ENCODE results near the gene ELF1. TPM values are rescaled to one million over a fixed set of nuclear protein-coding genes. Genes with fewer than 3 reads are reported as not detected.

Gene ELF1
- total and polyA plus RNA-seq, 7 donors = 7.3 to 28.6 (median 22.4) TPM

DNA sequence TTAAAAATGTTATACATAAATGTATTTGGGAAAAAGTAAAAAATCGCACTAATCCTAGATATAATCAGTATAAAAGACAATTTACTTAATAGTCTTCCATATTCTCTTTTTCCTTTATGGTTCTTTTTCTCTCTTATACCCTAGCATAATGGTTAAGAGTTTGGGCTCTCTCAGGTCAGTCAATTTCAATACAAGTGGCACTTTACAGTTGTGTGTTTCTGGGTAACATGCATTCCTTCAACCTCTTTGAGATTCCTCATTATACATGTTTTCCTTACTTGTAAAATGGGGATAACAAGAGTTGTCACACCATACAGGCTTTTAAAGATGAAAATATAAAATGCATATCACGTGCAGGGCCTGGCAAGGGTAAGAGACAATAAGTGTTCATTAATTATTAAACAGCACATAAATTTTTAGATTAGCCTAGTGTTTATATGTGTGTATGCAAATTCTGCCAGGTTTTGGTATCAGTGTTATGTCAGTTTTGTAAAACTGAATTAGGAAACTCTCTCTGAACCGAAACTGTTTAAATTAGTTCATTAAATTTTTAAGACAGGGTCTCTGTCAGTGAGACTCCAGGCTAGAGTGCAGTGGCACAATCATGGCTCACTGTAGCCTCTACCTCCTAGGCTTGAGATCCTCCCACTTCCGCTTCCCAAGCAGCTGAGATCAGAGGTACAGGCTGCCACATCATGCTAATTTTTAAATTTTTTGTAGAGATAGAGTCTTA is 49.8 kb downstream of the ELF1 start:
- intact Hi-C loops (cut with DNase I) = no loop called here
- ATAC-seq (no peak), DNase-seq (no peak)
- H3K9me3 ChIP-seq = no peaks in the 10 kb centered on the region
- H3K27ac ChIP-seq = no peak overlapping the region
- no peaks in the 10 kb centered on the region for H3K27me3 ChIP-seq (ENCODE audit: insufficient read depth in 3 of 3, low read length in 2 of 3)
- TF ChIP-seq, protein P1, sequence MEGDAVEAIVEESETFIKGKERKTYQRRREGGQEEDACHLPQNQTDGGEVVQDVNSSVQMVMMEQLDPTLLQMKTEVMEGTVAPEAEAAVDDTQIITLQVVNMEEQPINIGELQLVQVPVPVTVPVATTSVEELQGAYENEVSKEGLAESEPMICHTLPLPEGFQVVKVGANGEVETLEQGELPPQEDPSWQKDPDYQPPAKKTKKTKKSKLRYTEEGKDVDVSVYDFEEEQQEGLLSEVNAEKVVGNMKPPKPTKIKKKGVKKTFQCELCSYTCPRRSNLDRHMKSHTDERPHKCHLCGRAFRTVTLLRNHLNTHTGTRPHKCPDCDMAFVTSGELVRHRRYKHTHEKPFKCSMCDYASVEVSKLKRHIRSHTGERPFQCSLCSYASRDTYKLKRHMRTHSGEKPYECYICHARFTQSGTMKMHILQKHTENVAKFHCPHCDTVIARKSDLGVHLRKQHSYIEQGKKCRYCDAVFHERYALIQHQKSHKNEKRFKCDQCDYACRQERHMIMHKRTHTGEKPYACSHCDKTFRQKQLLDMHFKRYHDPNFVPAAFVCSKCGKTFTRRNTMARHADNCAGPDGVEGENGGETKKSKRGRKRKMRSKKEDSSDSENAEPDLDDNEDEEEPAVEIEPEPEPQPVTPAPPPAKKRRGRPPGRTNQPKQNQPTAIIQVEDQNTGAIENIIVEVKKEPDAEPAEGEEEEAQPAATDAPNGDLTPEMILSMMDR (IDR thresholded peaks at IDR 0.05) = no peak
- H3K4me1 ChIP-seq = peaks cover 37% of the 10 kb centered on the region
- H3K4me3 ChIP-seq = no peak overlapping the region
- H3K36me3 ChIP-seq (ENCODE audit: insufficient read depth in 1 of 2, low read depth in 1 of 2) = no peaks in the 10 kb centered on the region
- 82 to 86% (median 83%) methylated on average over 4 of the region's 4 CpGs for WGBS, 3 donors

DNA sequence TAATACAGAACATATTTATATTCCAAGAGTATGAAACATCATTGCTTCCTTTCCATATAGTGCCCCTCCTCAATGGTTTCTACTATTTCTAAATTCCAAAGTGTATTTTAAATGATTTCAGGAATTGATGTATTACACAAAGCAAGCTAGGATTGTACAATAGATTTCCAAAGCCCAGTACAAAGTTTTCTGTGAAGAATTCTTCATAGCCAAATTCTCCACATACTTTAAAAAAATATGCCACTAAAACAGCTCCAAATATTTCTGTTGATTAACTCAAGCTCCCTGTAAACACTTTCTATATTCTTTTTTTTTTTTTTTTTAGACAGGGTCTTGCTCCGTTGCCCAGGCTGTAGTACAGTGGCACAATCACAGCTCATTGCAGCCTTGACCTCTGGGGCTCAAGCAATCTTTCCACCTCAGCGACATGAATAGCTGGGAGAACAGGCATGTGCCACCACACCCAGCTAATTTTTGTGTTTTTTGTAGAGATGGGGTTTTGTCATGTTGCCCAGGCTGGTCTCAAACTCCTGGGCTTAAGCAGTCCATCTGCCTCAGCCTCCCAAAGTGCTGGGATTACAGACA is 50.6 kb downstream of the ELF1 start:
- 70 to 80% (median 74%) methylated on average over 2 of the region's 2 CpGs for WGBS, 3 donors
- ATAC-seq (no peak), DNase-seq (no peak)
- no peaks in the 10 kb centered on the region for H3K27me3 ChIP-seq (ENCODE audit: insufficient read depth in 3 of 3, low read length in 2 of 3)
- no peak overlapping the region for H3K27ac ChIP-seq
- no peaks in the 10 kb centered on the region for H3K36me3 ChIP-seq (ENCODE audit: insufficient read depth in 1 of 2, low read depth in 1 of 2)
- intact Hi-C loops (cut with DNase I) = no loop called here
- H3K4me3 ChIP-seq = no peak overlapping the region
- H3K4me1 ChIP-seq = peaks cover 36% of the 10 kb centered on the region
- TF ChIP-seq, protein P1 (IDR thresholded peaks at IDR 0.05) = no peak
- H3K9me3 ChIP-seq = no peaks in the 10 kb centered on the region

DNA sequence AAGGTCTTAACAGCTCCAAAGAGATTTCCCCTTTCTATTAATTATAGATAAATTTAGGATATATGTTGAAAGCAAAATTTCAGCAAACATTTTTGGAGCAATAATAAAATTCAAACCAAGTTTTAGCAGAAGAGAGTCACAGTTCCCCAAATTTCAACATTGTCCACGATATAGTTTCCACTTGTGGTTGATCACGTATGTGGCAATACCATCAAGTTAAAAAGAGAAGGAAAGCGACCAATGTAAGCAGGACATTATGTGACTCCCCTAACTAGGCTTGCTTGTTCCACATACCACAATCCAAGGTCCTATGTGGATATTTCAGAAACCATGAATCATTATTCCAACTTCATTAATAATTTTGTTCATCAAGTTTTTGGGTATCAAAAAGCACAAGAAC is 52.8 kb downstream of the ELF1 start:
- intact Hi-C loops (cut with DNase I) = no loop called here
- 78 to 88% (median 84%) methylated on average over 3 of the region's 3 CpGs for WGBS, 3 donors
- Histone ChIP-seq H3K4me3 (no peak overlapping the region), H3K9me3 (no peaks in the 10 kb centered on the region), H3K27me3 (ENCODE audit: insufficient read depth in 3 of 3, low read length in 2 of 3) (no peaks in the 10 kb centered on the region), H3K4me1 (peaks cover 34% of the 10 kb centered on the region), H3K27ac (no peak overlapping the region), H3K36me3 (ENCODE audit: insufficient read depth in 1 of 2, low read depth in 1 of 2) (no peaks in the 10 kb centered on the region)
- TF ChIP-seq, protein P1 (IDR thresholded peaks at IDR 0.05) = no peak
- ATAC-seq (peak in 1 of 4 donors; percentile 30), DNase-seq (no peak)

DNA sequence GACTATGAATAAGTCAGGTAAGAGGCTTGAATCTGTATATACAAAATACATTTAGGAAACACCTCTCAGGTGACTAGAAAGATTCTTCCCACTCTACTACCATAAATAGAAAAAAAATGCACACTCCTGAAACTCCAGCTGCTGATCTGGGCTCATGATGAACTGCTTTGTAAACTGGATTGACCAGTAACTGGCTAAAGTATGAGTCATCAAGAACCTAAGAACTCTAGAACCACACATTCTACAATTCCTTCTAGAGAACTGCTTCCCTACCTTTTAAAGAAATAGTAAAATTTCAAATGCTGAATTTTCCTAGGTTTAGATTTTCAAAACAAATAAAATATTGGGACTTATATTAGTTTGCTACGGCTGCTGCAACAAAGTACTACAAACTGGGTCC is 55.2 kb downstream of the ELF1 start:
- no peak for DNase-seq
- 92 to 97% (median 94%) methylated on average over 1 of the region's 1 CpG for WGBS, 3 donors

More for the DNA sequence above, 55.2 kb downstream of the ELF1 start:
- H3K4me3 ChIP-seq = no peak overlapping the region
- TF ChIP-seq, protein P1 (IDR thresholded peaks at IDR 0.05) = no peak
- ATAC-seq = peak; percentile 43 to 72 (median 59)
- no peak overlapping the region for H3K27ac ChIP-seq
- peaks cover 18% of the 10 kb centered on the region for H3K4me1 ChIP-seq
- intact Hi-C loops (cut with DNase I) = no loop called here
- H3K27me3 ChIP-seq (ENCODE audit: insufficient read depth in 3 of 3, low read length in 2 of 3) = no peaks in the 10 kb centered on the region
- no peaks in the 10 kb centered on the region for H3K9me3 ChIP-seq
- peaks cover 0 to 1% of the 10 kb centered on the region in 2 donors for H3K36me3 ChIP-seq (ENCODE audit: insufficient read depth in 1 of 2, low read depth in 1 of 2)

Data from psoas muscle (tissue), 8 donors.